SH-SY5Y (cell line): ENCODE data around the gene EID1.

Experiments used
- GATA2 ChIP-seq: IDR thresholded peaks from 2 replicates; pipeline ENCODE4 v1.6.1; 2011; ENCODE audit warnings: mild to moderate bottlenecking, low read depth, low read length
- GATA3 ChIP-seq: IDR thresholded peaks from 2 replicates; pipeline ENCODE4 v1.6.1; 2011; ENCODE audit warnings: low read depth, mild to moderate bottlenecking, low read length, moderate library complexity

DNA sequence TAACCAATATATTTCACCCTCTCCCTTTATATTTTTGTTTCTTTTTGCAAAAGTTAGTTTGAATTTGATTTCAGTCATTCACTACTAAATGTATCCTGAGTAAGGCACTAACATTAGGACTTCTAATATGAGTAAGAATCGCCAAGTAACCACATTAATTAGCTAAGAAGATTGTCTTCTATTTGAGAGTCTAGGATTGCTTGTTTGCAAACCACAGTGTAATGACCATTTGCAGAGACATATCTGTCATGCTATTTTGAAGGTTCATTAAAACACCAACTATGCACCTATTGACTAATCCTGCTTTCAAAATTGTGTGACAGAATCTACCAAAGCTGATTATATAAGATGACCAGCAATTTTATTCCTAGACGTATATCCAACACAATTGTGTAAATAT lies 5.3 kb upstream of the EID1 start:
- TF ChIP-seq GATA2: no peak
- no peak for TF ChIP-seq GATA3
